ENCODE results near the gene LY9. TPM values are rescaled to one million over a fixed set of nuclear protein-coding genes. Genes with fewer than 3 reads are reported as not detected.

The LY9 gene
- total RNA-seq, 1 experiment from 2014 or later = not detected

DNA sequence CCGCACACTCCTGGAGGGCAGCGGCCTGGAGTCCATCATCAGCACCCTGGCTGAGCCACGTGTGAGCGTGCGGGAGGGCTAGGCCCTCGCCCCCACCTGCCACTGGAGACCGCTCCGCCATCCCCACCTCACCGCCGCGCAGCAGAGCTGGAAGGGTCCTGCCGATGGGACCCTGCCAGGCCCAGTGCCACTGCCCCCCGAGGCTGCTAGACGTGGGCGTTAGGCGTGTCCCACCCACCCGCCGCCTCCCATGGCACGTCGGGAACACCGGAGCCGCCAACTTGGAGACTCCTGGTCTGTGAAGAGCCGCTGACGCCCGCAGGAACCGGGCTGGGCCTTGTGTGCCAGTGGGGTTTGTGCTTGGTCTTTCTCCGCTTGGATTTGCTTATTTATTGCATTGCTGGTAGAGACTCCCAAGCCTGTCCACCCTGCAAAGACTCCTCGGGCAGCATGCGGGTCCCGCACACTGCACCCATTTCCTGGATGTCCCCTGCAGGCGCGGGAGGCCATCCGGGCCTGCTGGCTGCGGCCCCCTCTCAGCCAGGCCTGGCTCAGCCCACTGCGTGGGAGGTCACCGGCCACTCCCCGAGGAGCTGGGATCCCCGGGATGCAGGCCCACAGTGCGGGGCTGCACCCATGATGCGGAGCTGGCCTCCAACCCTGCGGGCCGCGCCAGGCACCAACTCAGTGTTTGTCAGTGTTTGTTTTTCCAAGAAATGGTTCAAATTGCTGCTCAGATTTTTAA, 6.0 kb downstream of the LY9 start:
- DNase-seq (ENCODE audit: low read depth) = no peak

DNA sequence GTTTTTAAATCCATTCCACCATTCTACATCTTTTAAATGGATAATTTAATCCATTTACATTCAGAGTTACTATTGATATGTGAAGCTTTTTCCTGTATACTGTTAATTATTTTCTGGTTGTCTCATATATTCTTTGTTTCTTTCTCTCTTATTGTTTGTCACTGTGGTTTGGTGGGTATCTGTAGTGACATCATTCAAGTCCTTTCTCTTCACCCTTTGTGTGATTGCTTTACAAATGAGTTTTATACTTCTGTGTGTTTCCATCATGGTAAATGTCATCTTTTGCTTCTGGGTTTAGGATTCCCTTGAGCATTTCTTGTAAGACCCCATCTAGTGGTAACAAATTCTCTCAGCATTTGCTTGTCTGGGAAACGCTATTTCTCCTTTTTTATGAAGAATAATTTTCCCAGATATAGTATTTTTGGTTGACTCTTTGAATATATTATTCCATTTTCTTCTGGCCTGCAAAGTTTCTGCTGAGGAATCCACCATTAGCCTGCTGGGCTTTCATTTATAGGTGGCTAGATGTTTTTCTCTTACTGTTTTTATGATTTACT, 10.2 kb downstream of the LY9 start:
- DNase-seq (ENCODE audit: low read depth) = no peak

DNA sequence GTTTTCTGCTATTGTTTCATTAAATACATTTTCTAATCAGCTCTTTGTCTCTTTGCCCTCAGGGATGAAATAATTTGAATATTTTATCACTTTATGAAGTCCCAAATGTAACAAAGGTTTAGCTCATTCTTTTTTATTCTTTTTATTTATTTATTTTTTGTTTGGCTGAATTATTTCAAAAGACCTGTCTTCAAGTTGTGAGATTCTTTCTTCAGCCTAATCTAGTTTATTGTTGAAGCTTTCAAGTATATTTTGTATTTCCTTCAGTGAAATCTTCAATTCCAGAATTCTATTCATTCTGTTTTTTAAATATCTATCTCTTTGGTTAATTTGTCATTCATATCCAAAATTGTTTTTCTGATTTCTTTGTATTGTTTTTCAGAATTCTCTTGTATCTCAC, 10.8 kb downstream of the LY9 start:
- no peak for DNase-seq (ENCODE audit: low read depth)

DNA sequence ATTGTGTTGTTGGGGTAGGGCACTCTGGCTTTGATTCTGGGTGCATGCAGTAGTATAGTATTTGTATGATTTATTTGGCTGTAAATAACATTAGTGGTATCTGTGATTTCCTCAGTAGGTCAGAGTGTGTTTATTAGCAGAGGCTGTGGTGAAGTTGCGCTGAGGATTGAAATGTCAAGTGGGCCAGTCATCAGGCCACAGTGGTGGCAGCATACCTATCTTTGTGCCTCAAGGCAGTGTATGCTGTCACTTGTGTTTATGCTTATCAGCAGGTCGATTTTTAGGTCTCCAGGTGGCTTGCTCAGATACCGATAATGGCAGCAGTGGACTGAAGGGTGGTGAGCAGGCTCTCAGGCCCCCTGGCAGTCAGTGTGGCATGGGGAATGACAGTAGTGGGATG, 11.3 kb downstream of the LY9 start:
- DNase-seq (ENCODE audit: low read depth) = no peak

DNA sequence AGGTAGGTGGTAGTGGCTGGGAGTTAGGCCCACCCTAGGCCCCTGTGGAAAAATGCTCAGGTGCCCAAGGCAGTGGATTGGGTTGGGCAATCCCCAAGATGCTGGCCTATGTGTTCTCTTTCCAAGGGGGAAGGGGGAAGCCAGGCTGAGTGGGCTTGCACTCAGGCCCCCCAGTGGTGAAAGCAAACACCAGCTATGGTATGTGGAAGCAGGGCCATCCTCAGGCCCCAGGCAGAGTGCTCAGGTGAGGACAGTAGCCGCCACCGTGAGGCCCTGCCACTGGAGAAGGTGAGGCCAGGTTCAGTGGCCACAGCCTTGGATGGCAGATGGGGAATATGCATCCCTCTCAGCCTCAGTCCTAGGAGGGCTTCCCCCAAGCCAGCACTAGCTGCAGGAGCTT, 11.8 kb downstream of the LY9 start:
- no peak for DNase-seq (ENCODE audit: low read depth)

DNA sequence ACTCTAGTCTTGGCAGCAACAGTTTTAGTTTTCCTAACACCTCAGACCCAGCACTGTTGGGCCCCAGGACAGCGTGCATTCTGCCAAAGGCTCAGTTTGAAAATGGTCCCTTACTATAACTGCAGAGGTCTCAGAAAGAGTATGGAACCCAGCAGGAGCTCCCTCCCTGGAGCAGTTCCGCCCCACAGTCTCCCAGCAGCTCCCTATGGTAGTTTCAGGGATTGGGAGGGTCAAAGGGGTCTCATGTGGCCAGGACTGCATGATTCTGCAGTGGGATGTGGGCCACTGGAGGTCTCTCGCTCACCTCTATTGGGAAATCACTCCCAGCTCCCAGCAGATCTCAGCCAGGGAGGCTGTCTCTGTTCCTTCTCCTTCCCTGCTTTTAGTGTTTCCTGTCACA, 12.3 kb downstream of the LY9 start:
- no peak for DNase-seq (ENCODE audit: low read depth)

DNA sequence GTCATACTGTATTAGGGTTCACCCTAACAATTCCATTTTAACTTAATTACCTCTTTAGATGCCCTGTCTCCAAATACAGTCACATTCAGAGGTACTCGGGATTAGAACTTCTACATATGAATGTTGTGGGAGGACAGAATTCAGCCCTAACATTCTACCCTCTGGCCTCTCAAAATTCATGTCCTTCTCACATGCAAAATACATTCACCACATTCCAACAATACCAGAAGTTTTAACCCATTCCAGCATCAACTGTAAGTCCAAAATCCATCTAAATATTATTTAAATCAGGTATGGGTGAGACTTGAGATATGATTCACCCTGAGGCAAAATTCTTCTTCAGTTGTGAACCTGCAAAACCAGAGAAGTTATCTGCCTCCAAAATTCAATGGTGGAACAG, 14.5 kb downstream of the LY9 start:
- no peak for DNase-seq (ENCODE audit: low read depth)

DNA sequence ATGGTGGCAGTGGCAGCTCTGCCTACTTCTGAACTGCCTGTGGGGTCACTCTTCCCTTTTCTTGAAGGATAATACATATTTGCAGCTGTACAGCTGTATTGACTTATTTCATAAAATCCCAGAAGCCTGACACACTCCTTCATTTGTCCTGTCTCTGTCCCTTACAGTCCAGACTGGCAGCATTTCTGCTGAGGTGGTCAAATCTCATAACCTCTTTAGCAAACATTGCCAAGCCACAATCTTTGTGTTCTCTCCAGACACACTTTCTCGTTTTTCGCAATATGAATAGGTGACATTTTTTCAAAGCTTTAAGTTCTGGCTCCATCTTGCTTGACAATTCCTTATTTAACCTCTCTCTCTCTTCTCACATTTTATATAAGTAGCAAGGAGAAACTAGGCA, 15.2 kb downstream of the LY9 start:
- no peak for DNase-seq (ENCODE audit: low read depth)

DNA sequence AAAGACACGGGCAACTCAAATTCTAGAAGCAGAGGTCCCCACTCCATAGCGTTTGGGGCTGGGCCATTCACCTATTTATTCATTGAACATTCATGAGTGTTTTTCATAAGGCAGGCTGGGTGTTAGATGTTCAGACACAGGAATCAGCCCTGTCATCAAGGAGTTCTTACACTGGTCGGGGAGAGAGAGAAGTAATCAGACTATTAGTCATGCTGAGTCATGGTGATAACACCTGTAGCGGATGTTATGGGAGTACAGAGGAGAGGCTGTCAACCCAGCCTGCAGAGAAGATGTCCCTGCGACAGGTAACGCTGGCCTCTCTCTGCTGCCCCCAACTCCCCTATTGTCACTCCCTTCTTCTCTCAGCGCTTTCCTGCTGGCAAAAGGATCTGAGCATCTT, 17.2 kb downstream of the LY9 start:
- peak; percentile 3 for DNase-seq (ENCODE audit: low read depth)

DNA sequence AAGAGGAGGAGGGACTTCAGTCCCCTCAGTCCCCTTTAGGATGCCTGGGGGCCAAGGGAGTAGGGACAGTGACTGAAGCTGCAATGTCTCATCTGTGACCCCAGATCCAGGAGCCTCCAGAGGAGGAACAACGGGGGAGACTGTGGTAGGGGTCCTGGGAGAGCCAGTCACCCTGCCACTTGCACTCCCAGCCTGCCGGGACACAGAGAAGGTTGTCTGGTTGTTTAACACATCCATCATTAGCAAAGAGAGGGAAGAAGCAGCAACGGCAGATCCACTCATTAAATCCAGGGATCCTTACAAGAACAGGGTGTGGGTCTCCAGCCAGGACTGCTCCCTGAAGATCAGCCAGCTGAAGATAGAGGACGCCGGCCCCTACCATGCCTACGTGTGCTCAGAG, 18.3 kb downstream of the LY9 start:
- DNase-seq (ENCODE audit: low read depth) = no peak

DNA sequence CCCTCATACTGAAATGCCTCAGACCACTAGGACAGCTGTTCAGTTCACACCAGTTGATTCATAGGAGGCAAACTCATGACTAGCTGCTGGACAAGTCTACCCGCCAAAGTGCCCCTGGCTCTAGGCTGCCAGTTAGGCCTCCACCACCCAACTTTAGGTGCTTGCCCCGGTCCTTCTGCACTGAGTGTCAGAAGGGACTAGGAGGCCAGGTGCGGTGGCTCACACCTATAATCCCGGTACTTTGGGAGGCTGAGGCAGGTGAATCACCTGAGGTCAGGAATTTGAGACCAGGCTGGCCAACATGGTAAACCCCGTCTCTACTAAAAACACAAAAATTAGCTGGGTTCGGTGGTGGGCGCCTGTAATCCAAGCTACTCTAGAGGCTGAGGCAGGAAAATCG, 18.9 kb downstream of the LY9 start:
- DNase-seq (ENCODE audit: low read depth) = no peak

DNA sequence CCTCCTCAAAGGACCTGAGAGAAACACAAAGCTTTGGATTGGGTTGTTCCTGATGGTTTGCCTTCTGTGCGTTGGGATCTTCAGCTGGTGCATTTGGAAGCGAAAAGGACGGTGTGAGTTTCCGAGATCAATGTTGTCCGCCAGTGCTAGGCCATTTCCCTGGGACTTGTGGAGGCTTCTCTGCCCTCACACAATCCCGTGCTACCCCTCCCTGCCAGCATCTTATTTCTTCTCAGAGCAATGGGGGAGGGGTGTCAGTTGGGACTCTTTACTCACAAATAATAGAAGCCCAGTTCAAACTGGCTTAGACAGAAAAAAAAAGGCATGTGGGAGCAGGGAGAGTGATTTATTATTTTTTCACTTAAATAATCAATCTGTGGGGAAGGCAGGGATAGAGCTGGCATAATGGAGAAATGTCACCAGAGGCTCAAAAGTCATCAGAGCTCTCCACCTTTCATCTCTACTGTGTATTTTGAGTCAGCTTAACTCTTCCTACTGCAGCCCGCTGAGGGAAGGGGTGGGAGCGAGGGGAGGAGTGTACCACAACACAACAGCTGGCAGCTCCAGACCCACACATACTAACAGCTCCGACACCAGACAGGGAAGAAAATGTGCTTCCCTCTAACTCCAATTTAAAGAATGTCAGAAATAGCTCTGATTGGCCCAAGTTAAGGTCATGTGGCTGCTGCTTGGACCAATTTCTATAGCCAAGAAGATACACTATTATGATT, 22.4 kb downstream of the LY9 start:
- DNase-seq (ENCODE audit: low read depth) = no peak

DNA sequence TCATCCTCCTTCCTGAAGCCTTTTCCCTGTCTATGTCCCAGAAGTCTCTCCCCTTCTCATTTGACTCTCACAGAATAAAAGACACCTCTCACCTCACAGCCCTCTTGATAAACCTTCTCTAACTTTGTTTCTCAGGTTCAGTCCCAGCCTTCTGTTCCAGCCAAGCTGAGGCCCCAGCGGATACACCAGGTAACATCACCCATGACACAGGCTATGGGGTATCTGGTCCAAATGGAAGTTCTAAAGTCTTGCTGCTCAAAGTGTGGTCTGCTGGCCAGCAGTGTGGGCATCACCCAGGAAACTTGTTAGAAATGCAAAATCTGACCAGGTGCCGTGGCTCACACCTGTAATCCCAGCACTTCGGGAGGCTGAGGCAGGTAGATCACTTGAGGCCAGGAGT, 23.2 kb downstream of the LY9 start:
- no peak for DNase-seq (ENCODE audit: low read depth)

DNA sequence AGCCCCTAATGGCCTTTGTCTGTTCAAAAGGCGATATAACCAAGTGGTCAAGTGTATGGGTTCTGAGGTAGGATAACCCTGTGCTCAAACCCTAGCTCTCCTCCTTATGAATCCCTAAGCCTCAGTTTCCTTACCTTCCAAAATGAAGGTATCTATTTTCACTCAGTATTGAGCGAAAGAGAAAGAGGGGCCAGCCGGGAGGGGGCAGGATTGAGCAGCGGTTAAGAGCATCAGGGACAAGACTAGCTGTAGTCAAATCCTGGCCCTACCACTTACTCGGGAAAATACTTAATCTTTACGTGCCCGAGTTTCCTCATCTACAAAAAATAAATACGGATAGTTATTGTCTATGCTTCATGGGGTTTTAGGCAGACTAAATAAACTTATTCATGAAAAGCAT, 25.7 kb downstream of the LY9 start:
- no peak for DNase-seq (ENCODE audit: low read depth)

DNA sequence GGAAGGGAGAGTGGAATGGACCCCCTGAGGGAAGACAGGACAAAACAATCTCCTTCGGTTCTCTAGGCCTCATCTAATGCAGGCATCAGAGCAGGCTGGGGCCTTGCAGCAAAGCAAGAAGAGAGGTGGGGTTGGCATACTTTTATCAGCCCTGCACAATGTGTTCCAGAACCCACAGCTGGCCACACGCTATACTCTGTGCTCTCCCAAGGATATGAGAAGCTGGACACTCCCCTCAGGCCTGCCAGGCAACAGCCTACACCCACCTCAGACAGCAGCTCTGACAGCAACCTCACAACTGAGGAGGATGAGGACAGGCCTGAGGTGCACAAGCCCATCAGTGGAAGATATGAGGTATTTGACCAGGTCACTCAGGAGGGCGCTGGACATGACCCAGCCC, 27.3 kb downstream of the LY9 start:
- no peak for DNase-seq (ENCODE audit: low read depth)

DNA sequence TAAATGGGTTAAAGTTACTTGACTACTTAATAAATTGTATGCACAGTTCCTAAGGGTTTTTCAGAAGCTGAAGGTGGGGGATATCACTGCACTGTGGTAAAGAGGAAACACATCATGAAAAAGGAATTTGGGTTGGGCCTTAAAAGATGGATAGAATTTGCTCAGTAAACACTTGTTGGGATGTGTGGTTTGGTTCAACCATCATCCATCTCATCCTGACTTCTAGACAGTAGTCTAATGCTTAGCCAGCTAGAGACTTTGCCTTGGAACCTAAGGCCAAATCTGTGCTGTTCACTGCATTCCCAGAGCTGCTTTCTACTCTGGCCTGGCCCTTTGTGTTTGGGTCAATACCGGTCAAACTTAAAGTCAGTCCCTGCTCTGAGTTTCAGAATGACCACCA, 30.6 kb downstream of the LY9 start:
- peak; percentile 17 for DNase-seq (ENCODE audit: low read depth)

DNA sequence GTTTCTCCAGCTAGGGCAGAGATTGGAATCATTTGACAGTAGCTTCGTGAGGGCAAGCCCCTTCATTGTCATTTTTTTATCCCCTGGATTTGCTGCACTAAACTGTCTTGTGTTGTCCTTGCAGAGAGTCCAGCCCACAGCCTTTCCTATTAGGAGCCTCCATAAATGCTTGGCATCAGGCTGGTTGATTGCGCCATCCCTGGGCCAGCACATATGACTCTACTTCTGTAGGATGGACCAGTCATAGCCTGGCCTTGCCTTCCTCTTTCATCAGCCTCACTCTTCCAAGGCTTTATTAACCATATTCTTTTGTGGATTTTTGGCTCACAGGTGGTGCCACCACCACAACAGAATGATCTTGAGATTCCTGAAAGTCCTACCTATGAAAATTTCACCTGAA, 31.4 kb downstream of the LY9 start:
- DNase-seq (ENCODE audit: low read depth) = peak; percentile 2

DNA sequence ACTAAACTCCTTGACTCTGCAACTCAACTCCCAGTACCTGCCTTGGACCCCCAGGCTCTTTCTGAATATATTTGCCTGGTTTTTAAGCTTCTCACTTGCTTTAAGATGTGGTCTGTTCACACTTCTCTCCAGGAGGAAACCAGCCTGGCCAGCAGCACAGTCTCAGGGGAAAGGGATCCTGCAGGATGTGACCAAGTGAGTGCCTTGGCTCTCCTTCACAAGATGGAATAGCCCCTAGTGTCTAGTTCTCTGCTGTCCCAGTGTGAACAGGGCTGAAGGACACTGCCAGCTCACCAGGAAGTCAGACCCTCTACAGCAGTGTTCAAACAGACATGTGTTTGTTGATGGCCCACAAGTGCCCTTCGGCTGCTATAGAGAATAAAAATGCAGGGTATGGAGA, 33.8 kb downstream of the LY9 start:
- no peak for DNase-seq (ENCODE audit: low read depth)

DNA sequence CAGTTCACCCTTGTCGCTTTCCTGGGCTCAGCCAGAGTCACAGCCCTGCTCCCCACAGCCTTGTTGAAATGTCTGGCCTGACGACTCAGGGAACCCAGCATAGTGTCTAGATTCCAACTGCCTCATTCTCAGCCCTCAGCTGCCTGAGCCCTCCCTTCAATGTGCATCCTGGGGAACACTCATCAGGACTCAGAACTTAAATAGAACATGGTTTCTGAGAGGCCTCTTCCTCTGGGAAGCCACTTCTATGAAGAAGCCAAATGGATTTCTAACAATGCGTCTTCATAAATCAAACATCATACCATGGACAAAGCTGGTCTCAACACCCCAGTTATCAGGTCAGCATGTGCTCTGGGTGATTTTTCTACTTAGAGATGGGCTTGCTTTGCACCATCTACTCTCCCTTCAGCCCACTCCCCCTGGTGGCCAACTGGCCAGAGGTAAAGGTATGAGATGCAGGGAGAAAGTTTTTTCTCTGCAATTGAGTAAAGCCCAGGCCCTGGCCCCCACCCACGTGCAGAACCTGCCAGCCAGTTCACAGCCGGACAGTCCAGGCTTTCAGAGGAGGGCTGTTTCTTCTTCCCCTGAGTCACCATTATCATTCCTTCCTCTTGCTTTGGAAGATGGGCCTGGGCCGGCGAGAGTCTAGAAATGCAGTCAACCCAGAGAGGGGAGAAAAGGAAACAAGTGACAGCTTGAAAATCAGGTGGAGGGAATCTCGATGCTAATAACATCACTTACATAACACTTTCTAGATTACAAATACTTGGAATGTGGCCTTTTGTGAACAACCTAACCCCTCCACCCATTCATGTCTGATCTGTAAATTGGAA, 34.6 kb downstream of the LY9 start:
- DNase-seq (ENCODE audit: low read depth) = peak; percentile 44

DNA sequence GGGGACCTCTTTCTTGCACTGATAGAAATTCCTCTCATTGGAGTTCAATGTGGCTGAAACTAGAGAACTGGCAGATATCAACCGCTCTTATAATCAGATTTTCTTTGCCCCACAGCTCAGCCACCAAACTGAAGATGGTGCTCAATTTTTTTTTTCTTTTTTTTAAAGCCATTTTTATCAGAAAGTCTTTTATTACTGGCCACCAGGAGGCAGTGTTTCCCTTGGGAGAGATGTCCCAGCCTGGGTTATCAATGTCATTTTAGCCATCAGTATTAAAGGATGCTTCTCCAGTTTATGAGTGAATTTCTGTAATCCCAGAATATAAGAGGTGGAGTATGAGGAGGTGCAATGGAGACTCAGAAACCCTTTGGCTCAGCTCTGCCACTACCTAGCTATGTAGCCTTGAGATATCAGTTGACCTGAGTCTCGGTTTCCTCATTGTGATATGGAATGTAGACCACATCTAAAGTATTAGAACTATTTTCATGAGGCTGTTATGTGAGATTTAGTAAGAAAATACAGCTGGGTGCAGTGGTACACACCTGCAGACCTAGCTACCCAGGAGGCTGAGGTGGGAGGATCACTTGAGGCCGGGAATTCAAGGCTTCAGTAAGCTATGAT, 39.1 kb downstream of the LY9 start:
- peak; percentile 35 for DNase-seq (ENCODE audit: low read depth)

DNA sequence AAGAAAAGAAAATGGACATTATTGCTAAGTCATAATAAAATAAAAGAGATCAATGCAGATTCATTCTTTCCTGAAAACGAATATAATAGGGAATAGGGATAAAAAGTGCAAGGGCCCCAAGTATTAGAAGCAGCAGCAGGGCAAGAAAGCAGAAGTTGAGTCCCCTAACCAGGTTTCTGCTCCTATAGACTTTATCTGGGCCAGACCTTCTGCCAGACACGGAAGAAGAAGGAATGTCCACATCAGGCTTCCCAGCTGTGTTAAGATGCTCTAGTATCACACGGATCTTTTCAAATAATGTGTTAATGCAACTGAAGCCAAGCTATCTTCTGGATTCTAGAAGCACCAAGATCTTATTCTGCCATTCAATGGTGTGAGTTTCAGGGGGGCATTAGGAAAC, 39.8 kb downstream of the LY9 start:
- no peak for DNase-seq (ENCODE audit: low read depth)

DNA sequence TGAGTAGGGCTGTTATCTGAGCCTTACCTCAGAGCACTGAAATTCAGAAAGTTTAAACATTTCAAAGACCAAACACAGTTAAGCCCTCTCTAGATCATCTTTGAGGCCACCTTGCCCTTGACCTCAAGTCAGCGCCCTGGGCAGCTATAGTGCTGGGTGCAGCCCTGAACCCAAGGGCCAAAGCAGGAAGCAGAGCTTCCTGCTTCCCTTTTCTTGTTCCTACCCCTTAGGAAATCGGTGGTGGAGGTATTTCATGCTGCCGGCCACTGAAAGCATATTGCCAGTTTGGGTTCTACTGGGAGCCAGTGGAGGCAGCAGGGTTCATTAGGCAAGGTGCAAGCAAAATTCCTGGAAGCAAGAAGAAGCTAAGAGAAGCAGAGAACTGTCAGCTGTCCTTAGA, 40.6 kb downstream of the LY9 start:
- no peak for DNase-seq (ENCODE audit: low read depth)

Measured in RPMI7951 (cell line).